Stimulated activated CD8-positive, alpha-beta memory T cell treated with anti-CD3 and anti-CD28 coated beads, Interleukin-12 subunit alpha, Interleukin-12 subunit beta, amount 100 ng/mL, for 24 hours (primary cell): Measurements from ENCODE around the gene MUC20.
"Not testable (repeated sequence)": the region's sequence is repeated elsewhere in the genome, so short reads cannot be mapped to it uniquely, and the experiment has no call there.

ENCODE experiments used
- DNase-seq: peaks from one replicate; pipeline ENCODE4 v3.0.0-alpha.2; 2020; ENCODE audit errors: extremely low read depth

MUC20 gene

GRCh38 chr3:195731356-195731905 lies 10.7 kb downstream of the MUC20 start:
- DNase-seq, result no peak

GRCh38 chr3:195732940-195733339 lies 12.2 kb downstream of the MUC20 start:
- no peak for DNase-seq

- no peak for DNase-seq
These were observed 14.4 kb downstream of the MUC20 start for GRCh38 chr3:195735036-195735695.

GRCh38 chr3:195736866-195737490 lies 16.2 kb downstream of the MUC20 start:
- DNase-seq, result no peak

- not testable (repeated sequence) for DNase-seq
These were observed 17.0 kb downstream of the MUC20 start for GRCh38 chr3:195737782-195738181.

- no peak for DNase-seq
These were observed 17.7 kb downstream of the MUC20 start for GRCh38 chr3:195738274-195739044.

- DNase-seq, result no peak
These were observed 18.9 kb downstream of the MUC20 start for GRCh38 chr3:195739561-195740111.

- DNase-seq, result no peak
These were observed 23.7 kb downstream of the MUC20 start for GRCh38 chr3:195744437-195744836.

- no peak for DNase-seq
These were observed 25.6 kb downstream of the MUC20 start for GRCh38 chr3:195746346-195746745.

GRCh38 chr3:195746751-195747150 lies 26.0 kb downstream of the MUC20 start:
- DNase-seq, result no peak

GRCh38 chr3:195748661-195749060 lies 27.9 kb downstream of the MUC20 start:
- no peak for DNase-seq

GRCh38 chr3:195749101-195749500 lies 28.3 kb downstream of the MUC20 start:
- DNase-seq, result not testable (repeated sequence)

- no peak for DNase-seq
These were observed 30.2 kb downstream of the MUC20 start for GRCh38 chr3:195750797-195751520.

- DNase-seq, result no peak
These were observed 30.8 kb downstream of the MUC20 start for GRCh38 chr3:195751560-195751959.

- no peak for DNase-seq
These were observed 31.3 kb downstream of the MUC20 start for GRCh38 chr3:195752066-195752465.

GRCh38 chr3:195752546-195753331 lies 32.0 kb downstream of the MUC20 start:
- DNase-seq, result no peak

GRCh38 chr3:195753581-195753980 lies 32.8 kb downstream of the MUC20 start:
- DNase-seq, result no peak

GRCh38 chr3:195754141-195754540 lies 33.4 kb downstream of the MUC20 start:
- no peak for DNase-seq

- DNase-seq, result no peak
These were observed 34.1 kb downstream of the MUC20 start for GRCh38 chr3:195754906-195755305.

GRCh38 chr3:195755391-195755790 lies 34.6 kb downstream of the MUC20 start:
- no peak for DNase-seq
